Gastrocnemius medialis (tissue), 4 donors: ENCODE results near the gene BMPR1B.

Experiments
- POLR2A ChIP-seq, 2 donors: fragments of 450-650 bp; IDR thresholded peaks; one replicate each; pipeline ENCODE4 v1.6.1; 2017; ENCODE audit warnings: antibody characterized with exemption in 2 of 2, mild to moderate bottlenecking in 2 of 2, moderate library complexity in 2 of 2
- TF ChIP-seq, protein P1 (sequence below), 5 experiments: fragments of 450-650 bp in 3 of 5; fragments of 200-600 bp in 2 of 5; sonication (generic) in 2 of 5; IDR thresholded peaks in 4 of 5; conservative IDR thresholded peaks in 1 of 5; 1 replicate in 4 of 5; 2 replicates in 1 of 5; pipeline ENCODE4 v1.5.1; 2016 to 2019; ENCODE audit warnings: antibody characterized with exemption in 5 of 5, mild to moderate bottlenecking in 3 of 5, moderate library complexity in 3 of 5

DNA sequence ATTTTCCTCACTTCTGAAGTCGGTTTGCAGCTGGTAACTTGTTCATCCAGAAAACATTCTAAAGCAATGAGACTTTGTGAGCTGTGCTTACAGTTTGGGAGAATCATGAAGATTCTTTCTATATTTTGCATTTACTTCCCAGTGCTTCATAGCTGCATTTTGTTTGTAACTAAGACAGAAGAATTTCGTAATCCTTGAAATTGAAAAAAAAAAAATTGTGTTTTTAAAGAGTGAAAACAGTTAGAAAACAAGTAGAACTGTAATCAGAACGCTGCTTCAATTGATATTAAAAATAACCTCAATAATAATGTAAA lies 398.7 kb downstream of the BMPR1B start:
- TF ChIP-seq, protein P1, sequence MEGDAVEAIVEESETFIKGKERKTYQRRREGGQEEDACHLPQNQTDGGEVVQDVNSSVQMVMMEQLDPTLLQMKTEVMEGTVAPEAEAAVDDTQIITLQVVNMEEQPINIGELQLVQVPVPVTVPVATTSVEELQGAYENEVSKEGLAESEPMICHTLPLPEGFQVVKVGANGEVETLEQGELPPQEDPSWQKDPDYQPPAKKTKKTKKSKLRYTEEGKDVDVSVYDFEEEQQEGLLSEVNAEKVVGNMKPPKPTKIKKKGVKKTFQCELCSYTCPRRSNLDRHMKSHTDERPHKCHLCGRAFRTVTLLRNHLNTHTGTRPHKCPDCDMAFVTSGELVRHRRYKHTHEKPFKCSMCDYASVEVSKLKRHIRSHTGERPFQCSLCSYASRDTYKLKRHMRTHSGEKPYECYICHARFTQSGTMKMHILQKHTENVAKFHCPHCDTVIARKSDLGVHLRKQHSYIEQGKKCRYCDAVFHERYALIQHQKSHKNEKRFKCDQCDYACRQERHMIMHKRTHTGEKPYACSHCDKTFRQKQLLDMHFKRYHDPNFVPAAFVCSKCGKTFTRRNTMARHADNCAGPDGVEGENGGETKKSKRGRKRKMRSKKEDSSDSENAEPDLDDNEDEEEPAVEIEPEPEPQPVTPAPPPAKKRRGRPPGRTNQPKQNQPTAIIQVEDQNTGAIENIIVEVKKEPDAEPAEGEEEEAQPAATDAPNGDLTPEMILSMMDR (IDR thresholded peaks at IDR 0.05 in 4 of 5, conservative IDR thresholded peaks at IDR 0.05 in 1 of 5), result no peak
- TF ChIP-seq POLR2A (IDR thresholded peaks at IDR 0.05), result no peak
